ENCODE measurements around the gene RBP2.

- TF ChIP-seq CTCF (IDR thresholded peaks at IDR 0.05; ENCODE audit: insufficient read depth, low read depth, low read length) (no peak), EZH2 (IDR thresholded peaks at IDR 0.05; ENCODE audit: insufficient read depth, low read length) (no peak)
These were observed 18.0 kb downstream of the RBP2 start for GRCh38 chr3:139458348-139458747.
